Loucy (cell line): ENCODE data around the gene SPATA9.
"Not testable (repeated sequence)": the region's sequence is repeated elsewhere in the genome, so short reads cannot be mapped to it uniquely, and the experiment has no call there.

Experiments
- H2AFZ ChIP-seq: fragments of 200-600 bp; sonication (generic); 2 replicates; pipeline ENCODE4 v1.6.0; 2016; ENCODE audit warnings: antibody characterized with exemption, mild to moderate bottlenecking, low read length, moderate library complexity
- H3F3A ChIP-seq: fragments of 200-600 bp; 2 replicates; pipeline ENCODE4 v1.6.0; 2016; ENCODE audit warnings: antibody characterized with exemption, low read depth, mild to moderate bottlenecking
- H3K27me3 ChIP-seq: fragments of 200-600 bp; sonication (generic); 2 replicates; pipeline ENCODE4 v1.6.1; 2014; ENCODE audit warnings: low read length, mild to moderate bottlenecking; ENCODE audit not compliant: insufficient read depth, poor library complexity, severe bottlenecking
- H3K36me3 ChIP-seq: fragments of 200-600 bp; sonication (generic); 2 replicates; pipeline ENCODE4 v1.6.1; 2016; ENCODE audit warnings: low read length; ENCODE audit not compliant: insufficient read depth
- H3K4me1 ChIP-seq: fragments of 200-600 bp; sonication (generic); 2 replicates; pipeline ENCODE4 v1.5.1; 2014; ENCODE audit warnings: low read length, mild to moderate bottlenecking; ENCODE audit not compliant: insufficient read depth, poor library complexity, severe bottlenecking
- H3K4me2 ChIP-seq: fragments of 200-600 bp; sonication (generic); 2 replicates; pipeline ENCODE4 v1.6.0; 2014; ENCODE audit warnings: antibody characterized with exemption, low read length, low read depth, mild to moderate bottlenecking; ENCODE audit not compliant: poor library complexity, severe bottlenecking
- H3K4me3 ChIP-seq: fragments of 200-600 bp; sonication (generic); 2 replicates; pipeline ENCODE4 v1.5.1; 2014; ENCODE audit warnings: low read length, mild to moderate bottlenecking, mixed read lengths; ENCODE audit not compliant: poor library complexity, severe bottlenecking
- H3K79me2 ChIP-seq: fragments of 200-600 bp; sonication (generic); 2 replicates; pipeline ENCODE4 v1.6.1; 2014; ENCODE audit warnings: low read length; ENCODE audit not compliant: insufficient read depth
- H3K9ac ChIP-seq: fragments of 200-600 bp; sonication (generic); 2 replicates; pipeline ENCODE4 v1.6.0; 2014; ENCODE audit warnings: mild to moderate bottlenecking, low read depth, low read length, moderate library complexity; ENCODE audit not compliant: poor library complexity, severe bottlenecking
- H3K9me2 ChIP-seq: fragments of 200-600 bp; sonication (generic); replicated peaks from 2 replicates; pipeline ENCODE4 v1.6.1; 2016; ENCODE audit warnings: low read depth, low read length, mixed read lengths
- H3K9me3 ChIP-seq: fragments of 200-600 bp; sonication (generic); 2 replicates; pipeline ENCODE4 v1.6.1; 2014; ENCODE audit warnings: mild to moderate bottlenecking, antibody characterized with exemption, low read length, low read depth; ENCODE audit not compliant: insufficient read depth
- H4K20me1 ChIP-seq: fragments of 200-600 bp; sonication (generic); 2 replicates; pipeline ENCODE4 v1.6.0; 2014; ENCODE audit warnings: antibody characterized with exemption, low read length, mild to moderate bottlenecking; ENCODE audit not compliant: insufficient read depth, poor library complexity, severe bottlenecking
- EZH2phosphoT487 ChIP-seq: fragments of 200-600 bp; IDR thresholded peaks from 2 replicates; pipeline ENCODE4 v1.6.1; 2018; ENCODE audit warnings: antibody characterized with exemption, mild to moderate bottlenecking, moderate library complexity, borderline replicate concordance
- TF ChIP-seq, protein P1 (sequence below): fragments of 200-600 bp; sonication (generic); conservative IDR thresholded peaks from 2 replicates; pipeline ENCODE4 v1.5.1; 2014; ENCODE audit warnings: mild to moderate bottlenecking, antibody characterized with exemption, low read length

SPATA9 gene

DNA sequence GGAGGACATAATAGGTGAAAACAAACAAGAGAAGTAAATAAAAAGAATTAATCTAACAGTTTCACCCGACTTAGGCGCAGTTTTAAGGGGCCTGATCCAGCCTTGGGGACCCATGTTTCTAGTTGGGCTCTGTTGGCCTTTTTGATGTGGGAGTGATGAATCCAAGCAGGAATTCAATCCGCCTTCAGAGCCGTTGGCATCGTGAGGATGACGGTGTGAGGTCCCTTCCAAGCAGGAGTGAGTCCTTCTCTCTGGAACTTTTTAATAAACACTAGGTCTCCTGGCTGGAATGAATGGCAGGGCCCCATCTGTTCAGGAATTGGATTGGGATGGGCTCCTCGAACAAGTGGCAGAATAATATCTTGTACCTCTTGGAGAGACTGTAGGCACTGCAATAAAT, 26.1 kb upstream of the SPATA9 start:
- H3K4me2 ChIP-seq: no peak overlapping the region
- no peak overlapping the region for H3K9ac ChIP-seq
- H3K79me2 ChIP-seq: no peaks in the 10 kb centered on the region
- H3K27me3 ChIP-seq: no peaks in the 10 kb centered on the region
- no peaks in the 10 kb centered on the region for H3K4me1 ChIP-seq
- no peak overlapping the region for H3K4me3 ChIP-seq
- H3K9me2 ChIP-seq: no peaks in the 10 kb centered on the region
- no peaks in the 10 kb centered on the region for H4K20me1 ChIP-seq
- no peaks in the 10 kb centered on the region for H3F3A ChIP-seq
- no peak overlapping the region for H2AFZ ChIP-seq
- TF ChIP-seq, protein P1, sequence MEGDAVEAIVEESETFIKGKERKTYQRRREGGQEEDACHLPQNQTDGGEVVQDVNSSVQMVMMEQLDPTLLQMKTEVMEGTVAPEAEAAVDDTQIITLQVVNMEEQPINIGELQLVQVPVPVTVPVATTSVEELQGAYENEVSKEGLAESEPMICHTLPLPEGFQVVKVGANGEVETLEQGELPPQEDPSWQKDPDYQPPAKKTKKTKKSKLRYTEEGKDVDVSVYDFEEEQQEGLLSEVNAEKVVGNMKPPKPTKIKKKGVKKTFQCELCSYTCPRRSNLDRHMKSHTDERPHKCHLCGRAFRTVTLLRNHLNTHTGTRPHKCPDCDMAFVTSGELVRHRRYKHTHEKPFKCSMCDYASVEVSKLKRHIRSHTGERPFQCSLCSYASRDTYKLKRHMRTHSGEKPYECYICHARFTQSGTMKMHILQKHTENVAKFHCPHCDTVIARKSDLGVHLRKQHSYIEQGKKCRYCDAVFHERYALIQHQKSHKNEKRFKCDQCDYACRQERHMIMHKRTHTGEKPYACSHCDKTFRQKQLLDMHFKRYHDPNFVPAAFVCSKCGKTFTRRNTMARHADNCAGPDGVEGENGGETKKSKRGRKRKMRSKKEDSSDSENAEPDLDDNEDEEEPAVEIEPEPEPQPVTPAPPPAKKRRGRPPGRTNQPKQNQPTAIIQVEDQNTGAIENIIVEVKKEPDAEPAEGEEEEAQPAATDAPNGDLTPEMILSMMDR: no peak
- no peak for TF ChIP-seq EZH2phosphoT487
- no peaks in the 10 kb centered on the region for H3K9me3 ChIP-seq
- no peaks in the 10 kb centered on the region for H3K36me3 ChIP-seq

DNA sequence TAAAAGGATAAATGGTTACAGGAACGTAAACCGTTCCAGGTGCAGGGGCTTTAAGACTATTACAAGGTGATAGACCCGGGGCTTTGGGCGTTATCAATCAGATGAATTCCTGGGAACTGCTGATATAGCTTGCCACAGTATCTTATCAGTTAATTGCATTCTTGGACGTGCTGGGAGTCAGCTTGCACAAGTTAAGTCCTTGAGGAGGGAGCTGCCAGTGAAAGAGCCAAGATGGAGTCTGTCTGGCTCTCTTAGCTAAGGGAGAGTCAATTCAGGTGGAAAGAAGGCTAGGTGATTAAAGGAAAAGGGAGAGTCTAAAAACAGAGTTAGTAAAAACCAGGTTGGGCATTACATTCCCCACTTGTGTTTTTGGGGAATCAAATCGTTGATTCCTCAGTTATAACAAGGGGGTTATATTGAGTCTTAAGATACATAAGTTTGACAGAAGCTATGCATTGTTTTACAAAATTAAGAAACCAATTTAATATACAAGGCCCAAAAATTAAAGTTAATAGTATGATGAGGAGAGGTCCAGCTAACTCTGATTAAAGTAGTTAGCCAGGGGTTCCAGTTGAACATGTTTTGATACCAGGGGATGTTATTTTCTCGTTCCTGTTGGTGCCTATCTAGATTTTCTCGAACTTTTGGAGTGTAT, 24.9 kb upstream of the SPATA9 start:
- H3K4me3 ChIP-seq, H2AFZ ChIP-seq, H3K4me2 ChIP-seq, H3K36me3 ChIP-seq, H3K9me3 ChIP-seq, H3K9ac ChIP-seq, H3K4me1 ChIP-seq, H4K20me1 ChIP-seq, H3K9me2 ChIP-seq, H3K79me2 ChIP-seq, H3K27me3 ChIP-seq, H3F3A ChIP-seq: not testable (repeated sequence)

DNA sequence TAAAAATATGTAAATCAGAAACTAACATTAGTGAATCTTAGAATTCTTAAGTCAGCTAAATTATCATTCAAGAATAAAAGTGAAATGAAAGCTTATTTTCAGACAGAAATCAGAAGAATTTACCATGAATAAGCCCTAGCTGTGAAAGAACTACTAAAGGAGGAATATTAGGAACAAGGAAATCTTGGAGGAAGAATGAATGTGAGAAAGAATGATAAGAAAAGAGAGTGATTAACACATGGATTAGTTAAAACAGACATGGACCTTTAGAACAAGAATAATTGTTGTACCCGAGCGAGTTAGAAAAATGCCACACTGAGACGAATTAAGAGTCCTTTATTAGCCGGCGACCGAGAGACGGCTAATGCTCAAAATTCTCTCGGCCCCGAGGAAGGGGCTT, 24.3 kb upstream of the SPATA9 start:
- Histone ChIP-seq H3F3A (no peaks in the 10 kb centered on the region), H3K36me3 (no peaks in the 10 kb centered on the region), H3K4me2 (no peak overlapping the region), H3K9ac (no peak overlapping the region), H3K27me3 (no peaks in the 10 kb centered on the region), H4K20me1 (no peaks in the 10 kb centered on the region), H3K9me2 (no peaks in the 10 kb centered on the region), H3K79me2 (no peaks in the 10 kb centered on the region), H3K4me3 (no peak overlapping the region), H3K9me3 (no peaks in the 10 kb centered on the region), H3K4me1 (no peaks in the 10 kb centered on the region), H2AFZ (no peak overlapping the region)
- no peak for TF ChIP-seq EZH2phosphoT487
- TF ChIP-seq, protein P1: no peak

DNA sequence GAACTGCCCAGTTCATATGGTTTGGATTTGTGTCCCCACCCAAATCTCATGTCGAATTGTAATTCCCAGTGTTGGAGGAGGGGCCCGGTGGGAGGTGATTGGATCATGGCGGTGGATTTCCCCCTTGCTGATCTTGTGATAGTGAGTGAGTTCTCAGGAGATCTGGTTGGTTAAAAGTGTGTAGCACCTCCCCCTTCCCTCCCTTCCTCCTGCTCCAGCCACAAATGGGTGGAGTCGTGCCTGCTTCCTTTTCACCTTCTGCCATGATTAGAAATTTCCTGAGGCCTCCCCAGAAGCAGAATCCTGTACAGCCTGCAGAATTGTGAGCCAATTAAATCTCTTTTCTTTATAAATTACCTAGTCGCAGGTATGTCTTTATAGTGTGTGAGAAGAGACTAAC, 23.4 kb upstream of the SPATA9 start:
- not testable (repeated sequence) for H3K9ac ChIP-seq, H4K20me1 ChIP-seq, H3K79me2 ChIP-seq, H3K9me2 ChIP-seq, H3K27me3 ChIP-seq, H3K4me2 ChIP-seq, H3K36me3 ChIP-seq, H3F3A ChIP-seq, H3K4me1 ChIP-seq, H3K4me3 ChIP-seq, H2AFZ ChIP-seq, H3K9me3 ChIP-seq
